Psoas muscle (tissue), 8 donors: Measurements from ENCODE around the gene PTPRF. TPM values are rescaled to one million over a fixed set of nuclear protein-coding genes. Genes with fewer than 3 reads are reported as not detected.
"Not testable (repeated sequence)": the region's sequence is repeated elsewhere in the genome, so short reads cannot be mapped to it uniquely, and the experiment has no call there.

Experiments
- ATAC-seq, 4 donors: fragments of 200-7000 bp; cut with Tn5 transposase; one replicate each; pipeline ENCODE4 v1.9.1; 2020; ENCODE audit warnings: moderate library complexity in 3 of 4, mild to moderate bottlenecking in 2 of 4
- DNase-seq, 2 donors: peaks; one replicate each; pipeline ENCODE4 v3.0.0-alpha.2; 2020
- H3K27ac ChIP-seq: fragments of 200-600 bp; one replicate; pipeline ENCODE4 v1.8.0; 2022
- H3K27me3 ChIP-seq, 3 donors: fragments of 200-600 bp in 1 of 3; one replicate each; pipeline versions ENCODE4 v1.6.1 to v1.8.0; 2013 to 2022; ENCODE audit warnings: low read length in 2 of 3, mild to moderate bottlenecking in 2 of 3, moderate library complexity in 1 of 3; ENCODE audit not compliant: insufficient read depth in 3 of 3
- H3K36me3 ChIP-seq, 2 donors: fragments of 200-600 bp in 1 of 2; one replicate each; pipeline versions ENCODE4 v1.6.1 to v1.8.0; 2013 to 2022; ENCODE audit warnings: low read depth in 1 of 2, mild to moderate bottlenecking in 1 of 2, moderate library complexity in 1 of 2; ENCODE audit not compliant: insufficient read depth in 1 of 2
- H3K4me1 ChIP-seq: fragments of 200-600 bp; one replicate; pipeline ENCODE4 v1.8.0; 2022
- H3K4me3 ChIP-seq: fragments of 200-600 bp; one replicate; pipeline ENCODE4 v1.8.0; 2022; ENCODE audit warnings: mild to moderate bottlenecking
- H3K9me3 ChIP-seq: fragments of 200-600 bp; one replicate; pipeline ENCODE4 v1.8.0; 2022
- WGBS, 3 donors: extraction: QIAGEN DNeasy Blood & Tissue Kit; methylation state at CpG; one replicate each; pipeline versions ENCODE4 v1.1.6 to v1.1.7; 2013; 5-methylcytosine and 5-hydroxymethylcytosine counted together
- intact Hi-C, 2 donors: fragments of 100-400 bp; cut with DNase I; formaldehyde crosslinking; loops; one replicate each; pipeline versions ENCODE4 v1.11.0 to v1.14.2; 2022
- polyA plus RNA-seq, 3 donors: library from polyadenylated mRNA; stranded (reverse); fragments of 200-250 nt; gene quantifications; one replicate each; pipeline ENCODE4 v1.2.3, GENCODE V29; 2013
- total RNA-seq, 4 donors: library from RNA; stranded (reverse); fragmentation: NEBNext Ultra II Directional in 2 of 4; extraction: Animal tissue kit (Norgen Biotek cat#: 25700) in 2 of 4; gene quantifications; one replicate each; pipeline versions ENCODE4 v1.2.1 to v1.2.4, GENCODE V29; 2021 to 2023
- TF ChIP-seq, protein P1 (sequence below): fragments of 200-600 bp; IDR thresholded peaks from one replicate; pipeline ENCODE4 v1.8.0; 2022; ENCODE audit warnings: antibody characterized with exemption
- donor health status: healthy with polysubstance abuse.
- donor health status: DM: no; HTN: no; CAD: no; lungs with moderate emphysema.
- donor health status: Bipolar disorder and iron deficiency.
- donor health status: healthy.
- donor health status: DM: yes; HTN: yes; CAD: no.
- donor health status: DM: no; HTN: no; CAD: no.
- donor health status: DM: no; HTN: no; CAD: no.
- donor health status: DM: yes; HTN: yes; CAD: no.

The PTPRF gene
- total and polyA plus RNA-seq, 7 donors: 0.65 to 8.9 (median 1.9) TPM

GRCh38 chr1:43634721-43635120, 104.0 kb downstream of the PTPRF start:
- ATAC-seq (no peak), DNase-seq (no peak)
- Histone ChIP-seq H3K9me3 (no peaks in the 10 kb centered on the region), H3K27ac (no peak overlapping the region), H3K4me1 (no peaks in the 10 kb centered on the region), H3K27me3 (no peaks in the 10 kb centered on the region), H3K4me3 (no peak overlapping the region), H3K36me3 (no peaks in the 10 kb centered on the region)
- WGBS, 3 donors: 65 to 72% (median 70%) methylated on average over 5 of the region's 5 CpGs
- TF ChIP-seq, protein P1, sequence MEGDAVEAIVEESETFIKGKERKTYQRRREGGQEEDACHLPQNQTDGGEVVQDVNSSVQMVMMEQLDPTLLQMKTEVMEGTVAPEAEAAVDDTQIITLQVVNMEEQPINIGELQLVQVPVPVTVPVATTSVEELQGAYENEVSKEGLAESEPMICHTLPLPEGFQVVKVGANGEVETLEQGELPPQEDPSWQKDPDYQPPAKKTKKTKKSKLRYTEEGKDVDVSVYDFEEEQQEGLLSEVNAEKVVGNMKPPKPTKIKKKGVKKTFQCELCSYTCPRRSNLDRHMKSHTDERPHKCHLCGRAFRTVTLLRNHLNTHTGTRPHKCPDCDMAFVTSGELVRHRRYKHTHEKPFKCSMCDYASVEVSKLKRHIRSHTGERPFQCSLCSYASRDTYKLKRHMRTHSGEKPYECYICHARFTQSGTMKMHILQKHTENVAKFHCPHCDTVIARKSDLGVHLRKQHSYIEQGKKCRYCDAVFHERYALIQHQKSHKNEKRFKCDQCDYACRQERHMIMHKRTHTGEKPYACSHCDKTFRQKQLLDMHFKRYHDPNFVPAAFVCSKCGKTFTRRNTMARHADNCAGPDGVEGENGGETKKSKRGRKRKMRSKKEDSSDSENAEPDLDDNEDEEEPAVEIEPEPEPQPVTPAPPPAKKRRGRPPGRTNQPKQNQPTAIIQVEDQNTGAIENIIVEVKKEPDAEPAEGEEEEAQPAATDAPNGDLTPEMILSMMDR: no peak
- intact Hi-C loops: no loop called here

- Histone ChIP-seq H3K4me3 (no peak overlapping the region), H3K27me3 (peaks cover 0 to 2% (median 0%) of the 10 kb centered on the region in 3 donors), H3K9me3 (no peaks in the 10 kb centered on the region), H3K36me3 (no peaks in the 10 kb centered on the region), H3K27ac (no peak overlapping the region), H3K4me1 (no peaks in the 10 kb centered on the region)
- 62 to 69% (median 67%) methylated on average over 5 of the region's 5 CpGs for WGBS, 3 donors
- ATAC-seq: no peak
- intact Hi-C loops: no loop called here
- TF ChIP-seq, protein P1: no peak
- DNase-seq: no peak
Observed at GRCh38 chr1:43636006-43636641, 105.4 kb downstream of the PTPRF start.

DNA sequence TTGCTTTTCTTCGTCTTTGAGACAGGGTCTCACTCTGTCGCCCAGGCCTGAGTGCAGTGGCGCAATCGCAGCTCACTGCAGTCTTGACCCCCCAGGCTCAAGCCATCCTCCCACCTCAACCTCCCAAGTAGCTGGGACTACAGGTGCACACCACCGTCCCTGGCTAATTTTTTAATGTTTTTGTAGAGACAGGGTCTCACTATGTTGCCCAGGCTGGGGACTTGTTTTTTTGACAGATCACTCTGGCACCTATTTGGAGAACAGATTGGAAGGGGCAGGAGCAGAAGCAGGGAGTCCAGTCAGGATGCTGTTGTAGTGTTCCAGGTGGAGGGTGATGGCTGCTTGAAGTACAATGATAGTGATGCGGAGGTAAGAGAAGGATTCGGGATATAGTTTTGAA, 106.6 kb downstream of the PTPRF start:
- TF ChIP-seq, protein P1: no peak
- H3K27ac ChIP-seq: no peak overlapping the region
- intact Hi-C loops: no loop called here
- no peaks in the 10 kb centered on the region for H3K9me3 ChIP-seq
- no peaks in the 10 kb centered on the region for H3K36me3 ChIP-seq
- no peak overlapping the region for H3K4me3 ChIP-seq
- H3K27me3 ChIP-seq: peaks cover 0 to 2% (median 0%) of the 10 kb centered on the region in 3 donors
- no peaks in the 10 kb centered on the region for H3K4me1 ChIP-seq
- 93 to 95% (median 94%) methylated on average over 7 of the region's 7 CpGs for WGBS, 3 donors
- ATAC-seq (no peak), DNase-seq (no peak)

GRCh38 chr1:43638381-43638780, 107.7 kb downstream of the PTPRF start:
- WGBS, 3 donors: 88 to 97% (median 92%) methylated on average over 4 of the region's 4 CpGs
- H3K36me3 ChIP-seq, DNase-seq, H3K27me3 ChIP-seq, H3K4me1 ChIP-seq, intact Hi-C loops, H3K27ac ChIP-seq, H3K9me3 ChIP-seq, H3K4me3 ChIP-seq, ATAC-seq: not testable (repeated sequence)

- intact Hi-C loops: no loop called here
Observed at GRCh38 chr1:43639976-43640794, 109.5 kb downstream of the PTPRF start.

More at GRCh38 chr1:43639976-43640794, 109.5 kb downstream of the PTPRF start:
- no peak overlapping the region for H3K4me3 ChIP-seq
- ATAC-seq (no peak), DNase-seq (no peak)
- peaks cover 0 to 2% (median 0%) of the 10 kb centered on the region in 3 donors for H3K27me3 ChIP-seq
- H3K36me3 ChIP-seq: no peaks in the 10 kb centered on the region
- H3K27ac ChIP-seq: no peak overlapping the region
- TF ChIP-seq, protein P1: no peak
- no peaks in the 10 kb centered on the region for H3K9me3 ChIP-seq
- H3K4me1 ChIP-seq: no peaks in the 10 kb centered on the region
- WGBS, 3 donors: 75 to 81% (median 79%) methylated on average over 5 of the region's 5 CpGs
